ENCODE results near the gene SLC25A12.

GRCh38 chr2:171846894-171847293 lies 47.1 kb downstream of the SLC25A12 start:
- no peak for TF ChIP-seq GATA2 (IDR thresholded peaks at IDR 0.05; ENCODE audit: low read depth, low read length)
- TF ChIP-seq GATA3 (IDR thresholded peaks at IDR 0.05; ENCODE audit: low read depth, low read length) = no peak
